Raji (cell line): ENCODE measurements around the gene SMARCD1.

Experiments
- POLR2A ChIP-seq: IDR thresholded peaks from 2 replicates; pipeline ENCODE4 v1.6.1; 2011; ENCODE audit warnings: low read depth, low read length, control low read depth; ENCODE audit not compliant: insufficient read depth

Gene SMARCD1

DNA sequence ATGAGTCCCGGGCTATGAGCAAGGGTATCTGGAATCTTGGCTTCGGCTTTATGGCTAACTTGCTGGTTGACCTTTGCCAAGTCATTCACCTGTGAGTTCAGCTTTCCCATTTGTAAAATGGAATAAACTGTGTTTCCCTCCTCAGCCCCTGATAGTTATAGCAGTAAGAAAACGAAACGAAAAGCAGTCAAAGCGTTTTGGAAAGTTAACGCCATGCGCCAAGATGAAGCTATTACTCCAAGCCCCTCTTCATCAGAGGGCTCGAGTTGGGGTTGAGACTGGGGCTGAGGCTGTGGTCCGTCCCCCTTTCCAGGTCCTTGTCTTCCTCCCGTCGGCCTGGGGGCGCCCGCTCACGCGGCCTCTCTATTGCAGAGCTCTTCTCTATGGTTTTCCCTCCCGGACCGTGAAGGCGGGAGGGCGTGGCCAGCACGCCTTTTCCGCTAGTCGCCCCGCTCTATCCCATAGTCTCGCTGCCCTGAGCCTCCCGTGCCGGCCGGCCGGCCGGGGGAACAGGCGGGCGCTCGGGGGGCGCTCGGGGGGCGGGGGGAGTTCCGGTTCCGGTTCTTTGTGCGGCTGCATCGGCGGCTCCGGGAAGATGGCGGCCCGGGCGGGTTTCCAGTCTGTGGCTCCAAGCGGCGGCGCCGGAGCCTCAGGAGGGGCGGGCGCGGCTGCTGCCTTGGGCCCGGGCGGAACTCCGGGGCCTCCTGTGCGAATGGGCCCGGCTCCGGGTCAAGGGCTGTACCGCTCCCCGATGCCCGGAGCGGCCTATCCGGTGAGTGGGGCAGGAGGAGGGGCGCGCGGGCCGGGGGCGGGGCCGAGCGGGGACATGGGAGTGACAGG, at the start of gene SMARCD1:
Gene SMARCD1 (plus strand): TSS at position 568 of the 840 bp plus-strand sequence. CDS start 28 bp downstream, at position 596.
- peak; percentile 65 for TF ChIP-seq POLR2A

DNA sequence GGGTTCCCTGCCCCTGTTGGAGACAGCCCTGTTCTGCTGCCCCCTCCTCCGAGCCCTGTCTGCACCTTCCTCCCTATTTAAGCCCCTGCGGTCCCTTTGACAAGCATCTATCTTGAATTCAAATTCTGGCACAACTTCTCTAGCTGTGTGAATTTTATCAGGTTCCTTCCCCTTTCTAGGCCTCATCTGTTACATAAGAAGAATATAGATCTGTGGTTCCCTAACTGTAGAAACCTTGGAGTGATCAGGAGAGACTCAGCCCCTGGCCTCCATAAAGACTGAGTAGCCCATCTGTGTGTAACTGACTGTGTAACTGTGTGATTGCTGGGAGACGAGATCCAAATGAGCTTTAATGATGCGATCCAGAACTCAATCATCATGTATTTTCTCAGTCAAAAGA, 46.8 kb upstream of the SMARCD1 start:
- TF ChIP-seq POLR2A = no peak

DNA sequence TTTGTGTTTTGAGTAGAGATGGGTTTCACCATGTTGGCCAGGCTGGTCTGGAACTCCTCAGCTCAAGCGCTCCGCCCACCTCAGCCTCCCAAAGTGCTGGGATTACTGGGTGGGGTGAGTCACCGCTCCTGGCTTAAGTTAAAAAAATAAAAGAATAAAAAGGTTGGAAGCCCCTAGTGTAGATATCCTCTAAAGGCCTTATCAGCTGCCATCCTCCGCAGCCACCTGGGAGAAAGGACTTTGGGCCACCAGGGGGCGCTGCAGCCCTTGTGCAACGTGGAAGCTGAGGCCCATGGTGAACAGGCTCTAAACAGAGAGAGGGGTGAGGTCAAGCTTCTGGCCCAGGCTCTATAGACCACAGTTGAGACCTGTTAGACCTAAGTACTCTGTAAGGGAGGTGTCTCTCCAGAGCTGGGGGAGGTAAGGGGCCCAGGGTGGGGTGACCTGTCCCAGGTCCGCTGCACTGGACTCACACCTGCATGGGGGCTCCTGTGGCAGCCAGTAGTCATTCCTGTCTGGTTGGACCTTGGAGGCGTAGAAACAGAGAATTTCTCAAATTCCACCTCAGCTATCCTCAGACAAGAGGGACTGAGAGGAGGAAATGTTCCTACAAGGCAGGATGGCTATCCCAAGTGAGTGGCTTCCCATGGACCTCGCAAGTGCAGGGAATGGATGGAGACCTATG, 45.8 kb upstream of the SMARCD1 start:
- no peak for TF ChIP-seq POLR2A

DNA sequence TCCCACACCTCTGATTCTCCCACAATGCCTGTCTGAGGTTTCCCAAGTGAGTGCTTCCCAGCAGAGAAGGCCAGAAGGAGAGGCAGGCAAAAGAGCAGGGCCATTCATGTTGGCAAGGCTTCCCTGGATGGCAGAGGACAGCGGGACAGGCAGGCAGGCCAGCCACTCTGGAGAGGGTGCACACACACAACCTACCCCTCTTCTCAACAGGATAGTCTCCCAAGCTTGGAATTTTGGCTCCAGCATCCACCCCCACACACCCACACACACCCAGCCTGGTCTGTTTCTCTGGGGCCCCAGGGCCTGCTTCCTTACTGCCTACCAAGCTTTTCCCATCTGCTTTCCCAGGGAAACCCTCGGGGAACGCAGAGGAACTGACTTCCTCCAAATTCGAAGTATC, 44.5 kb upstream of the SMARCD1 start:
- TF ChIP-seq POLR2A = no peak

DNA sequence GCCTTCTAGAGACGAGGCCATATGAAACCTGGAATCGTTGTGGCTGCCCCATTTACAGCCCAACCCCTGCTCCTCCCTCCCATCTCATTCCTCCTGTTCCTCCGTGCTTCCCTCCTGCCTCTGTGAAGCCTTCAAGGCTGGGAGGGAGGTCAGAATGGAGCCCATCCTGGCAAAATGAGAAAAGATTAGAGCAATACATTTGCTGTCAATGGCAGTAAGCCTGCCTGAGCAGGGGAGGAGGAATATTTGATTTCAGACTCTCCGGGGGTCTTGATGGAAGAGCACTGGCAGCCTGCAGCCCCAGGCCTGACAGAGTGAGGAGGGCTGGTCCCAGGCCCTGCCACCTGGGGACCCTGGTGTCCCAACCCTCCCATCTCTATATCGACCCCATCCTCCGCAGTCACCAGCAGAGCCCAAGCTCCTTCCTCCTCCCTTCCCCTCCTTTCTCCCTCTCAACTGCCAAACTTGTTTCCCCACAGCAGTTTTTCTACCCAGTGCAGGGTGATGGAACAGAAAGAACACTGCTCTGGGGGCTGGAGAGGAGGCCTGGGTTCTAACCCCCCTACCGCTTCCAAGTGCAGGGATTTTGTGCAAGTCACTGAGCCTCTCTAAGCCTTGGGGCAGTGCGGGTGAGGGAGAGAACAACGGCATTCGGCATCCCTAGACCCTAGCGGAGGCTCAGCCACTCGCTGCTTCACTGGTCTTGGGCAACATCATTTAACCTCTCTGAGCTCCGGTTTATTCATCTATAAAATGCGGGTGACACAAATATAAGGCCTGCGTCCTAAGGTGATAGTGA, 43.9 kb upstream of the SMARCD1 start:
- no peak for TF ChIP-seq POLR2A

DNA sequence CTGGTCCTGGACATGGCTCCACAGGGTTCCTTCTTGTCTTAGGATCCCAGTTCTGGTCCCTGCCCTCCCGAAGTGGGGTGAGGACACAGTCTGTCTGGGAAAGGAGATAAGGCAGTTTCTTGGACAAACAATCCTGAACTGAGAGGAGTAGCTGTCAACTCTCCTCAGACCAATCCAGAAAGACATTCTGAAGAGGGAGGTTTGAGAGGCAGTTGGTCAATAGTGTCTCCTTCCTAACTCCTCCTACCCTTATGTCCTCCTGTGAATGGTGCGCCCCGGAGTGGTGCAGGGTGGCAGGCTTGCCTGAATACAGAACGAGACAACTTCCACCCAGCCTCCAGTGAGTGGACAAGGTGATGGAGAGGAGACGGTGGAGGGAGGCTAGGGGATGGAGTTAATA, 43.2 kb upstream of the SMARCD1 start:
- no peak for TF ChIP-seq POLR2A

DNA sequence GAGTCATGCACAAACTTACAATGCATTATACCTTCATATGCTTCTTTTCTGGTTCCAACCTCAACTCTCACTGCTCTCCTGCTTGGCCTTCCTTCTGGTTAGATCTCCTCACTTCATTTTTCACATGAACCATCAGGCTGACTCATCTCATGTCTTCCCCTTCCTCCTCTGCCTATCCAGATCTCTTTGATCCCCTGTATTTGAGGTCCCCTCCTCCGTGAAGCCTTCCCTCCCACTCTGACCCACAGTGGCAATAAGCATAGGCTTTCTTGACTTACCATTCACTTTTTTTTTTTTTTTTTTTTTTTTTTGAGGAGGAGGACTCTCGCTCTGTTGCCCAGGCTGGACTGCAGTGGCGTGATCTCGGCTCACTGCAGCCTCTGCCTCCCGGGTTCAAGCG, 42.4 kb upstream of the SMARCD1 start:
- no peak for TF ChIP-seq POLR2A

DNA sequence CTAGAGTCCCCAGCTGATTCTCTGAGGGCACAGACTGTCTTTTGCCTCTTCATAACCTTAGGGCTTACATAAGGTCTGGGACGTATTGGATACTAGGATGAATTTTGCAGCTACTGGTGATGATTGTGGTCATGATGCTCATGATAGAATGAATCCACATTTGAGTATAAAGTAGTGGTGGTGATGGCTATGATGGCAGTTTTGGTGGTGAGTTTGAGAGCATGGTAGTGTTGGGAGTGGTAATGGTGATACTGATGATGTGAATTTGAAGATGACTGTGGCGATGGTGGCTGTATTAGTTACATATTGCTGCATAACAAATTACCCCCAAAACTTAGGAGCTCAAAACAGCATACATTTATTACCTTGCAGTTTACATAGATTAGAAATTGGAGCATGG, 41.8 kb upstream of the SMARCD1 start:
- TF ChIP-seq POLR2A = no peak

DNA sequence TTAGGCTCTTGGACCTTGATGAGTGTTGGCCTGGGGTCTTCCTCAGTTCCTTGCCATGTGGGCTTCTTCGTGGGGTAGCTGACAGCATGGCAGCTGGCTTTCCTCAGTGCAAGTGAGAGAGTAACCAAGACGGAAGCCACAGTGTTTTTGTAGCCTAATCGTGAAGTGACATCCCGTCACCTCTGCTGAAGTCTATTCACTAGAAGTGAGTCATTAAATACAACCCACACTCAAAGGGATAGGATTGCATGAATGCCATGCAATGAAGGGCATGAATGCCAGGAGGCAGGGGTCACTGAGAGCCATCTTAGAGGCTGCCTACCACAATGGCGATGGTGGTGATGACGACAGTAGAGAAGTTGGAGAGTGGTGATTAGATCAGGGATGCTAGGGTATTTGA, 41.3 kb upstream of the SMARCD1 start:
- TF ChIP-seq POLR2A = no peak

DNA sequence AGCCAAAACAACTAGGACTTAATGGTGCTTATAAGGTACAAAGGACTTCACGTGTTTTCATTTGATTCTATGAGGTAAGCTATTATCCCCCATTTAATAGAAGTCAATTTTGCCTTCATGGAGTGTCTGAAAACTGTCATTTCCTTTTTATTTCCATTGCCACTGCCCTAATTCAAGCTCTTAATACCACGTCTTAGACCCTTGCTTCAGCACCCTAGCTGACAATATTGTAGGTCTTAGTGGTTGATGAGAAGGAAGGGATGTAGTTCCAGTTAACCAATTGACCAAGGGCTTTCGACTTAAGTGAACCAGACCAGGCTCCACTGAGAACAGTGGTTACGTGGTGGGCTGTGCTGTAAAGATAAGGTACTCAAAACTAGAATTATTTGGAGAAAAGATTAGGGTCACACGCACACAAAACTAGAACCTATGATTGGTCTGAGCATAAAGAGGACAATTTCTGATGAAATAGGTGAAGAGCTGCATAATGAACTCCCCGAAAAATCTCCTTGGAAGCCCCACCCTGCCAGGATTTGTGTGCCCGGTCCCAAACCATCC, 37.4 kb upstream of the SMARCD1 start:
- TF ChIP-seq POLR2A = no peak

DNA sequence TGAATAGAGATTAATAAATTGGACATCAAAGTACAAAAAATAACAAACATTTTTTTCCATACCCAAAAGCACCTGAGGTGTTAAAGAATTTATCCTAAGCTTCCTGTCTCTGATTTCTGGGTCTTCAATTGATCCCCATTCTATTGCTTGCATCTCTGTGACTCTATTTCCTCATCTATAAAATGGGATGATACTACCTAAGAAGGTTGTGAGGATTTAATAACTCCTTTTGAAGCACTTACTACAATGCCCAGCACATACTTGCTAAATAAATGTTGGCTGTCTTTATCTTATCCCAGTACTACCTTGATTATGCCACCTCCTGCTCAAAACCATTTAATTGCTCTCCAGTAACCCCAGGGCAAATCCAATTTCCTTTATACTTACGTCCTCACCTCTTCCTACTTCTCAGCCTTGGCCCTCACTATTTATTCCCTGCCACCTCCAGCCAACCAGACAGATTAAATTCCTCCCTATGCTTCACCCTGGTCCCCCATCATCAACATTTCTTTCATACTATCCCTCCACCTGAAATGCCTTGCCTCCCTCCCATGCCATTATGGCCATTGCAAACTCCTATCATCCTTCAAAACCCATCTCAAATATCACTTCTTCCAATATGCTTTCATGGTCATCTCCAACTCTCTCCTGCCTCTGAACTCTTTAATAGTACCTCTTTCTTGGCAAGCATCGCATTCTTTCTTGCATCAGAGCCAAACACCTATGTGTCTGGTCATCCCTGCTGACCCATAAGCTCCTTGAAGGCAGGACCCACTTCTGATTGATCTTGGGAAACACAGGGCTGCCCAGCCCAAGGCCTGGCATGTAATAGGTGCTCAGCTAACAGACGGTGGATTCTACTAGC, 35.7 kb upstream of the SMARCD1 start:
- TF ChIP-seq POLR2A = no peak

DNA sequence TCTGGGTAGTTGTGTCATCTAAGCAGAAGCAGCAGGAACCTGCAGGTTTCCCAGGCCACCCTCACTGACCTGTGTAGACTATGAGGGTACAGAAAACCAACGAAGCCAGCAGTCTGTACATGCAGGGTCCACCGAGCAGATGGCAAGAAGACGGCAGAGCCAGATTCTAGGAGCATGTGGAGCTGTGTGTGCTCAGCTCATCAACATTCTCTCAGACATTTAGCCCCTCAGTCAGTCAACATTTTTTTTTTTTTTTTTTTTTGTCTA, 35.1 kb upstream of the SMARCD1 start:
- no peak for TF ChIP-seq POLR2A

DNA sequence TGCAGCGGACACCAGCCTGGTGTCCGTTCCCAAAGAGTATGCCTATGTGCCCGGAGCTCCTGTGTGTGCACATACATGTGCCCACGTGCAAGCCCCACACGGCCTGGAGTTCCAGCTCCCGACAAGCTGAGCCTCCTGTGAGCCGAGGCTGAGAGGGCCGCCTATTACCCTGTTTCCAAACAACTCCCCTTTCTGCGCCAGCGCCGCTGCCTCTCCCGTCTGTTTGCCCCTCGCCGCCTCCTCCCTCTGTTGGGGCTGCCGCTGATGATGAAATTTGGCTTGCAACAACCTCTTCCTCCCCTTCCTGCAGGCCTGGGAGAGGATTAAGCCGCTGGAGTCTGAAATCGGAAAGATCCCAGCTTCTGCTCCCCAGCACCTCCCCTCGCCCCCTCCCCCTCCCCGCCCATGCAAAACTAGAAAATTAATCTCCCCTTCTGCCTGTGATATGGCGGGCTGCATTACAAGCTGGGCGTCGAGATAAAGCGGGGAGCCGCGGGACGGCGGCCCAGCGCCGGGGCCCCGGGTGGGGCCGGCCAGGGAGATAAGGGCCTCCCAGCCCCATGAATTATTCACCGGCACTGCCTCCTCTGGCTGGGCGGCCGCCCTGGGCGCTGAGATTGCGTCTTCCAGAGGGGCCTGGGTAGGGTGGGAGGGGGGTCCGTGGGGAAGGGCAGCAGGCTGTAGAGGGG, 34.6 kb upstream of the SMARCD1 start:
- TF ChIP-seq POLR2A = no peak
